ENCODE measurements around the gene BPGM.

DNA sequence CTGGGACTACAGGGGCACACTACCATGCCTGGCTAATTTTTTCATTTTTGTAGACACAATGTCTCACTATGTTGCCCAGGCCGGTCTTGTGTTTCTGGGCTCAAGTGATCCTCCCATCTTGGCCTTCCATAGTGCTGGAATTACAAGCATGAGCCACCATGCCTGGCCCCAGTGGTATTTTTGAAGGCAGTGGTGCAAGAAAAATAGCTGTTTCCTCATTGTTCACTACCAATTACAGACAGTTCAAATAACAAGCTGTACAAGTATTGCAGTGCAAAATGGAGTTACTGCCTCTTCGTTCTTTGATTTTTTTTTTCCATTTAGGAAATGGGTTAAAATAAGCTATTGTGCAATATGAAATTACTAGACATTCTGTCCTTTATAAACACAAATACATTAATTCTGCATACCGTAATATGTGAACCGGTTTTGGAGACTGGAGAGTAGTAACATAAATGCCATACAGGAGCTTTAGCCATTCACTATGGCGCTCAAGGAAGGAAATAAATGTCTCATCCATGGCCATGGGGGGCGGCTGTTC, 35.0 kb upstream of the BPGM start:
- TF ChIP-seq EZH2phosphoT487 (IDR thresholded peaks at IDR 0.05; ENCODE audit: low read depth, severe bottlenecking, unreplicated experiment), result no peak
- TF ChIP-seq, protein P1, sequence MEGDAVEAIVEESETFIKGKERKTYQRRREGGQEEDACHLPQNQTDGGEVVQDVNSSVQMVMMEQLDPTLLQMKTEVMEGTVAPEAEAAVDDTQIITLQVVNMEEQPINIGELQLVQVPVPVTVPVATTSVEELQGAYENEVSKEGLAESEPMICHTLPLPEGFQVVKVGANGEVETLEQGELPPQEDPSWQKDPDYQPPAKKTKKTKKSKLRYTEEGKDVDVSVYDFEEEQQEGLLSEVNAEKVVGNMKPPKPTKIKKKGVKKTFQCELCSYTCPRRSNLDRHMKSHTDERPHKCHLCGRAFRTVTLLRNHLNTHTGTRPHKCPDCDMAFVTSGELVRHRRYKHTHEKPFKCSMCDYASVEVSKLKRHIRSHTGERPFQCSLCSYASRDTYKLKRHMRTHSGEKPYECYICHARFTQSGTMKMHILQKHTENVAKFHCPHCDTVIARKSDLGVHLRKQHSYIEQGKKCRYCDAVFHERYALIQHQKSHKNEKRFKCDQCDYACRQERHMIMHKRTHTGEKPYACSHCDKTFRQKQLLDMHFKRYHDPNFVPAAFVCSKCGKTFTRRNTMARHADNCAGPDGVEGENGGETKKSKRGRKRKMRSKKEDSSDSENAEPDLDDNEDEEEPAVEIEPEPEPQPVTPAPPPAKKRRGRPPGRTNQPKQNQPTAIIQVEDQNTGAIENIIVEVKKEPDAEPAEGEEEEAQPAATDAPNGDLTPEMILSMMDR (IDR thresholded peaks at IDR 0.05; ENCODE audit: poor library complexity), result no peak

Measured in hepatocyte (in vitro differentiated cells).